ENCODE data around the gene COX15. TPM values are rescaled to one million over a fixed set of nuclear protein-coding genes. Genes with fewer than 3 reads are reported as not detected.

The COX15 gene
- total RNA-seq, 1 donor from 2014 or later, result 37.8 TPM

Other genes with a start within 250 kb of the COX15 start
- 4.4 TPM for gene NKX2-3, start 199.2 kb downstream of the COX15 start, total RNA-seq
- gene SLC25A28, start 111.7 kb downstream of the COX15 start, total RNA-seq, result 42.0 TPM
- gene ENTPD7, start 72.6 kb downstream of the COX15 start, total RNA-seq, result 14.4 TPM
- 17.5 TPM for gene CUTC, start 107 bp upstream of the COX15 start, total RNA-seq
- 183 TPM for gene ABCC2, start 50.5 kb upstream of the COX15 start, total RNA-seq

All from mucosa of gallbladder (tissue), 1 donor.